GM12878 (cell line): ENCODE measurements around the gene ZNF302. TPM values are rescaled to one million over a fixed set of nuclear protein-coding genes. Genes with fewer than 3 reads are reported as not detected.

Source experiments
- ATAC-seq: fragments of 200-7000 bp; cut with Tn5 transposase; 3 replicates; pipeline ENCODE4 v1.9.1; 2020; ENCODE audit warnings: mild to moderate bottlenecking, moderate library complexity
- BruUV-seq: library from RNA; stranded (reverse); fragments of 400-500 nt; replicated peaks from 2 replicates; lab custom pipeline; 2021; lab: Mats Ljungman, UMichigan
- CTCF ChIA-PET: fragments of 300-600 bp; sonication (Branson Sonifier 250); formaldehyde crosslinking; extraction: SDS; loops from one replicate; lab custom pipeline; 2021; ENCODE audit warnings: inconsistent platforms; lab: Yijun Ruan, JAX
- POLR2A ChIA-PET: fragments of 350-600 bp; formaldehyde crosslinking; extraction: SDS; loops from one replicate; lab custom pipeline; 2021; ENCODE audit warnings: inconsistent platforms; lab: Charles Lee
- RAD21 ChIA-PET: fragments of 300-600 bp; sonication (Branson Sonifier 250); formaldehyde crosslinking; loops from one replicate; lab custom pipeline; 2023; ENCODE audit warnings: antibody characterized with exemption; ENCODE audit not compliant: unreplicated experiment; lab: Charles Lee
- SMC1A ChIA-PET: fragments of 300-600 bp; sonication (Branson Sonifier 250); formaldehyde crosslinking; loops from one replicate; lab custom pipeline; 2023; ENCODE audit not compliant: unreplicated experiment, uncharacterized antibody; lab: Charles Lee
- DNase-seq: peaks from one replicate; pipeline ENCODE4 v3.0.0-alpha.2; 2011; ENCODE audit warnings: low read depth, low spot score
- FAIRE-seq: peaks from 3 replicates; lab custom pipeline; 2011; peaks lifted over from hg19 to GRCh38; lab: Jason Lieb, UNC
- H2AFZ ChIP-seq: 2 replicates; pipeline ENCODE4 v1.6.0; 2011; ENCODE audit warnings: low read depth, low read length, control low read depth; ENCODE audit not compliant: control insufficient read depth
- H3K27ac ChIP-seq: 2 replicates; pipeline ENCODE4 v1.5.1; 2011; ENCODE audit warnings: control low read depth; ENCODE audit not compliant: control insufficient read depth, insufficient read depth
- H3K27me3 ChIP-seq, 2 experiments: replicated peaks in 1 of 2; 2 replicates each; pipeline versions ENCODE4 v1.6.0 to v1.6.1; 2011; ENCODE audit warnings: low read length in 1 of 2; ENCODE audit not compliant: control insufficient read depth in 2 of 2, insufficient read depth in 2 of 2
- H3K36me3 ChIP-seq, 2 experiments: 2 replicates each; pipeline ENCODE4 v1.5.1; 2011; ENCODE audit warnings: low read length in 1 of 2; ENCODE audit not compliant: control insufficient read depth in 2 of 2, insufficient read depth in 2 of 2
- H3K4me1 ChIP-seq: 2 replicates; pipeline ENCODE4 v1.6.1; 2011; ENCODE audit warnings: mild to moderate bottlenecking, low read length, moderate library complexity, mixed read lengths; ENCODE audit not compliant: control insufficient read depth, insufficient read depth
- H3K4me2 ChIP-seq: 2 replicates; pipeline ENCODE4 v1.6.0; 2011; ENCODE audit warnings: control low read depth; ENCODE audit not compliant: control insufficient read depth, insufficient read depth
- H3K4me3 ChIP-seq: fragments of 200-600 bp; sonication (generic); 2 replicates; pipeline ENCODE4 v1.5.1; 2016
- H3K79me2 ChIP-seq: 2 replicates; pipeline ENCODE4 v1.6.0; 2011; ENCODE audit warnings: low read length; ENCODE audit not compliant: control insufficient read depth, insufficient read depth
- H3K9ac ChIP-seq: 2 replicates; pipeline ENCODE4 v1.8.0; 2011; ENCODE audit warnings: low read length, control low read depth, mixed read lengths; ENCODE audit not compliant: control insufficient read depth, insufficient read depth
- H3K9me3 ChIP-seq: replicated peaks from 3 replicates; pipeline ENCODE4 v1.5.1; 2011; ENCODE audit warnings: mild to moderate bottlenecking, low read length; ENCODE audit not compliant: control insufficient read depth, insufficient read depth
- H4K20me1 ChIP-seq: 2 replicates; pipeline ENCODE4 v1.6.0; 2011; ENCODE audit not compliant: control insufficient read depth, insufficient read depth
- ASH2L ChIP-seq: fragments of 300-600, 200-600 bp; sonication (generic); IDR thresholded peaks from 2 replicates; pipeline ENCODE4 v1.6.1; 2017; ENCODE audit warnings: low read depth, mild to moderate bottlenecking, borderline replicate concordance
- BACH1 ChIP-seq: fragments of 450-650 bp; IDR thresholded peaks from 2 replicates; pipeline ENCODE4 v1.6.1; 2017; ENCODE audit warnings: mild to moderate bottlenecking, borderline replicate concordance
- CEBPB ChIP-seq, 2 experiments: fragments of 150-350 bp in 1 of 2; IDR thresholded peaks; 2 replicates each; pipeline ENCODE4 v1.6.1; 2012 to 2014; ENCODE audit warnings: low read depth in 2 of 2, low read length in 2 of 2, borderline replicate concordance in 1 of 2, inconsistent platforms in 1 of 2
- CHD1 ChIP-seq: IDR thresholded peaks from 2 replicates; pipeline ENCODE4 v1.6.1; 2012; ENCODE audit warnings: low read depth, low read length, improper control_type of control experiment
- ELK1 ChIP-seq: IDR thresholded peaks from 2 replicates; pipeline ENCODE4 v1.6.1; 2012; ENCODE audit warnings: low read depth, low read length, improper control_type of control experiment
- FOXM1 ChIP-seq: IDR thresholded peaks from 2 replicates; pipeline ENCODE4 v1.6.1; 2012; ENCODE audit warnings: low read depth, mild to moderate bottlenecking, inconsistent platforms, low read length, moderate library complexity
- JUNB ChIP-seq: IDR thresholded peaks from 2 replicates; pipeline ENCODE4 v1.6.1; 2016; ENCODE audit warnings: antibody characterized with exemption, mild to moderate bottlenecking
- PBX3 ChIP-seq: IDR thresholded peaks from 2 replicates; pipeline ENCODE4 v1.6.1; 2011; ENCODE audit warnings: mild to moderate bottlenecking, low read depth, low read length, moderate library complexity; ENCODE audit not compliant: insufficient replicate concordance
- POLR2A ChIP-seq: IDR thresholded peaks from 2 replicates; pipeline ENCODE4 v1.6.1; 2011; ENCODE audit warnings: low read depth, mild to moderate bottlenecking, low read length
- RELB ChIP-seq: fragments of 450-650 bp; IDR thresholded peaks from 2 replicates; pipeline ENCODE4 v1.6.1; 2017; ENCODE audit warnings: low read depth, mild to moderate bottlenecking, moderate library complexity
- SREBF1 ChIP-seq: IDR thresholded peaks from 2 replicates; pipeline ENCODE4 v1.6.1; 2012; ENCODE audit warnings: mild to moderate bottlenecking, low read length
- STAT3 ChIP-seq: IDR thresholded peaks from 2 replicates; pipeline ENCODE4 v1.6.1; 2011; ENCODE audit warnings: low read depth, low read length, improper control_type of control experiment
- WRNIP1 ChIP-seq: IDR thresholded peaks from 2 replicates; pipeline ENCODE4 v1.6.1; 2011; ENCODE audit warnings: low read depth, low read length, improper control_type of control experiment, borderline replicate concordance
- YY1 ChIP-seq: IDR thresholded peaks from 2 replicates; pipeline ENCODE4 v1.6.1; 2011; ENCODE audit warnings: low read depth, mild to moderate bottlenecking, low read length
- ZZZ3 ChIP-seq: IDR thresholded peaks from 2 replicates; pipeline ENCODE4 v1.6.1; 2011; ENCODE audit warnings: low read depth; ENCODE audit not compliant: control insufficient read depth, insufficient read length
- whole genome bisulfite sequencing: methylation state at CpG from one replicate; pipeline ENCODE4 v1.1.6; 2016; ENCODE audit warnings: low lambda C conversion rate; ENCODE audit not compliant: insufficient replicate concordance, insufficient coverage; ENCODE audit errors: missing lambda C conversion rate; 5-methylcytosine and 5-hydroxymethylcytosine counted together
- in situ Hi-C: fragments of 300-500 bp; cut with MboI; formaldehyde crosslinking; loops from 9 replicates; pipeline ENCODE4 v1.14.3; 2018; ENCODE audit warnings: mixed read lengths
- intact Hi-C: fragments of 100-400 bp; cut with micrococcal nuclease; formaldehyde crosslinking; loops from one replicate; pipeline ENCODE4 v1.14.2; 2022; ENCODE audit not compliant: unreplicated experiment
- polyA plus RNA-seq, 11 experiments: library from polyadenylated mRNA; depleted of rRNA in 4 of 11; unstranded in 6 of 11; stranded (reverse) in 5 of 11; fragments of >200 nt; fragmentation: Nextera tagmentation in 4 of 11; fragmentation: Illumina TruSeq in 1 of 11; extraction: Ambion mirVana in 4 of 11; extraction: Trizol in 1 of 11; gene quantifications; 1 replicate in 1 of 11; 2 replicates in 10 of 11; pipeline versions ENCODE4 v1.2.1 to v1.2.3, GENCODE V29; 2011 to 2016; ENCODE audit warnings: inconsistent platforms in 2 of 11, missing spikeins in 2 of 11, low read depth in 1 of 11
- total RNA-seq, 4 experiments: library from RNA; depleted of rRNA in 3 of 4; stranded (reverse); fragments of >200 nt in 3 of 4; fragmentation: Illumina TruSeq in 1 of 4; extraction: Trizol in 1 of 4; gene quantifications; 2 replicates each; pipeline versions ENCODE4 v1.2.1 to v1.2.3, GENCODE V29; 2013 to 2021

Gene ZNF302
- total and polyA plus RNA-seq, 10 of the 15 experiments (the other 5 are each of a cell fraction or from before 2014, with no cell fraction given) = 8.4 to 35.4 (median 19.7) TPM

DNA sequence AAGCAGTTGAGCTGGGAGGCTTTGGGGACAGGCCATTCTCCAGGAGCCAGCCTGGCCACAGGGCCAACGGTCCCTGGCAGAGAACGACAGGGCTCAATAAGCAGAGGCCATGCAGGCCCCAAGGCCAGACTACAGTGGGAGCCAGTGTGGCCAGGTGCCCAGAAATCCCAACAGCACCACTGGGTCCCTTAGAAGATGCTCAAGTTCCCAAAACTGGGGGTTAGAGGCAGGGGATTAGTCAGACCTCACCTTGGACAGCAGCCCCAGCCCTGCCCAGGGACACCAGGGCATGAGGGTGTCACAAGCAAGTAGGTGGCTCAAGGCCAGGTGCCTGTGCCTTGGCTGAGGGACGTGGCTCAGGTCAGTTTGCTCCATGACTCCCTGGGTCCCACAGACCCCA, 13.3 kb upstream of the ZNF302 start:
- in situ Hi-C loops (no loop called here), intact Hi-C loops (no loop called here)
- no peak for DNase-seq
- ATAC-seq = no peak
- POLR2A ChIA-PET = no interaction called here
- no peak for FAIRE-seq
- no peak overlapping the region for H3K4me2 ChIP-seq
- no peak overlapping the region for H3K9ac ChIP-seq
- no peaks in the 10 kb centered on the region; the same call in 2 of the 3 replicates for H3K9me3 ChIP-seq
- BruUV-seq = no TSS peak
- CTCF ChIA-PET = interaction anchor here (2.2 to 3.2 kb wide), 2 partner anchors 13 to 24 kb away, joined by 11 to 12 read pairs; partner anchors contain the start of genes SCGB2B2 and ZNF302
- H3K27me3 ChIP-seq = no peaks in the 10 kb centered on the region
- 14% methylated on average over 3 of the region's 3 CpGs for WGBS
- no peaks in the 10 kb centered on the region for H3K36me3 ChIP-seq
- H3K79me2 ChIP-seq = no peaks in the 10 kb centered on the region
- RAD21 ChIA-PET = no interaction called here
- TF ChIP-seq JUNB (no peak), CEBPB (IDR thresholded peaks at IDR 0.05; ENCODE audit: borderline replicate concordance in 1 of 2, low read depth in 2 of 2, low read length in 2 of 2) (no peak), RELB (no peak), STAT3 (no peak)
- H3K4me1 ChIP-seq = no peaks in the 10 kb centered on the region
- SMC1A ChIA-PET = interaction anchor here (1.5 to 2.3 kb wide), 3 partner anchors 10 to 26 kb away, joined by 3 to 13 read pairs (median 4); no protein-coding TSS in a partner anchor
- no peak overlapping the region for H3K4me3 ChIP-seq
- H4K20me1 ChIP-seq = no peaks in the 10 kb centered on the region
- no peak overlapping the region for H2AFZ ChIP-seq
- H3K27ac ChIP-seq = no peak overlapping the region

GRCh38 chr19:34664870-34665269, 12.6 kb upstream of the ZNF302 start:
- Histone ChIP-seq H3K4me3 (no peak overlapping the region), H3K9me3 (no peaks in the 10 kb centered on the region; the same call in 2 of the 3 replicates), H3K4me2 (no peak overlapping the region), H4K20me1 (no peaks in the 10 kb centered on the region), H3K27ac (no peak overlapping the region), H3K27me3 (no peaks in the 10 kb centered on the region), H3K36me3 (no peaks in the 10 kb centered on the region), H3K9ac (no peak overlapping the region), H3K4me1 (no peaks in the 10 kb centered on the region), H2AFZ (no peak overlapping the region), H3K79me2 (no peaks in the 10 kb centered on the region)
- FAIRE-seq (no peak), DNase-seq (no peak), ATAC-seq (no peak)
- ChIA-PET SMC1A (interaction anchor here (1.5 kb wide), 1 partner anchor 26 kb away, joined by 4 read pairs; no protein-coding TSS in a partner anchor), CTCF (interaction anchor here (3.2 kb wide), 1 partner anchor 12 kb away, joined by 12 read pairs; the partner anchor contains the start of genes SCGB2B2 and ZNF302), POLR2A (no interaction called here), RAD21 (no interaction called here)
- in situ Hi-C loops (no loop called here), intact Hi-C loops (no loop called here)
- WGBS = 25% methylated on average over 6 of the region's 6 CpGs
- no TSS peak for BruUV-seq
- TF ChIP-seq WRNIP1 = no peak
- no peak for TF ChIP-seq SREBF1
- no peak for TF ChIP-seq POLR2A
- no peak for TF ChIP-seq ELK1
- no peak for TF ChIP-seq CHD1
- TF ChIP-seq PBX3 = no peak
- no peak for TF ChIP-seq ASH2L
- TF ChIP-seq FOXM1 = no peak
- TF ChIP-seq ZZZ3 = no peak
- TF ChIP-seq BACH1 = no peak
- TF ChIP-seq YY1 = no peak
